AG04450 (cell line): ENCODE data around the gene CNIH3. TPM values are rescaled to one million over a fixed set of nuclear protein-coding genes. Genes with fewer than 3 reads are reported as not detected.

Experiments used
- CTCF ChIA-PET: fragments of 300-600, 350-600 bp; formaldehyde crosslinking; extraction: SDS; loops from one replicate; lab custom pipeline; 2022; ENCODE audit warnings: antibody characterized with exemption, inconsistent platforms; lab: Charles Lee
- POLR2A ChIA-PET: fragments of 350-600 bp; formaldehyde crosslinking; extraction: SDS; loops from one replicate; lab custom pipeline; 2021; ENCODE audit warnings: antibody characterized with exemption, inconsistent platforms; lab: Yijun Ruan, JAX
- DNase-seq: peaks from one replicate; pipeline ENCODE4 v3.0.0-alpha.2; 2011; ENCODE audit warnings: low read depth, low spot score
- H3K27ac ChIP-seq: one replicate; pipeline ENCODE4 v1.5.1; 2012; ENCODE audit warnings: low read depth, low read length, control low read depth
- H3K27me3 ChIP-seq: one replicate; pipeline ENCODE4 v1.6.0; 2012; ENCODE audit warnings: low read length; ENCODE audit not compliant: control insufficient read depth, insufficient read depth
- H3K4me3 ChIP-seq: 2 replicates; pipeline ENCODE4 v1.5.1; 2011; ENCODE audit warnings: mild to moderate bottlenecking, low read depth, low read length, control low read depth
- H3K9me3 ChIP-seq: 2 replicates; pipeline ENCODE4 v1.5.1; 2012; ENCODE audit warnings: low read length; ENCODE audit not compliant: control insufficient read depth, insufficient read depth
- CTCF ChIP-seq: IDR thresholded peaks from 2 replicates; pipeline ENCODE4 v1.5.1; 2011; ENCODE audit warnings: low read depth, low read length, control low read depth, inconsistent platforms
- polyA plus RNA-seq: library from polyadenylated mRNA; depleted of rRNA; stranded (reverse); fragments of >200 nt; gene quantifications from 2 replicates; pipeline ENCODE4 v1.2.3, GENCODE V29; 2011

Gene CNIH3
- polyA plus RNA-seq, 1 experiment = 6.5 TPM

GRCh38 chr1:224770336-224770693, 154.2 kb downstream of the CNIH3 start:
- Histone ChIP-seq H3K27me3 (peaks cover 3% of the 10 kb centered on the region), H3K9me3 (no peaks in the 10 kb centered on the region), H3K4me3 (no peak overlapping the region), H3K27ac (peak overlapping the region; percentile 13)
- TF ChIP-seq CTCF = no peak
- ChIA-PET CTCF (interaction anchor here (1.1 to 2.1 kb wide), 3 partner anchors 80 to 257 kb away, joined by 4 to 7 read pairs (median 5); no protein-coding TSS in a partner anchor), POLR2A (no interaction called here)
- DNase-seq = peak; percentile 59

GRCh38 chr1:224773646-224774045, 157.5 kb downstream of the CNIH3 start:
- Histone ChIP-seq H3K9me3 (no peaks in the 10 kb centered on the region), H3K4me3 (no peak overlapping the region), H3K27ac (no peak overlapping the region), H3K27me3 (no peaks in the 10 kb centered on the region)
- CTCF ChIA-PET = no interaction called here
- no peak for TF ChIP-seq CTCF
- DNase-seq = no peak
- POLR2A ChIA-PET = no interaction called here

- peak; percentile 13; the same call in 1 of the 2 replicates for TF ChIP-seq CTCF
- Histone ChIP-seq H3K9me3 (no peaks in the 10 kb centered on the region), H3K27me3 (no peaks in the 10 kb centered on the region), H3K4me3 (no peak overlapping the region), H3K27ac (no peak overlapping the region)
- DNase-seq = no peak
- ChIA-PET POLR2A (no interaction called here), CTCF (interaction anchor here (1.0 kb wide), 1 partner anchor 77 kb away, joined by 3 read pairs; no protein-coding TSS in a partner anchor)
Measured at GRCh38 chr1:224774378-224774777, 158.3 kb downstream of the CNIH3 start.

GRCh38 chr1:224777180-224777579, 161.1 kb downstream of the CNIH3 start:
- no peak for DNase-seq
- CTCF ChIA-PET = interaction anchor here (0.7 to 3.1 kb wide), 4 partner anchors 74 to 145 kb away, joined by 3 to 13 read pairs (median 3); no protein-coding TSS in a partner anchor
- Histone ChIP-seq H3K27ac (no peak overlapping the region), H3K4me3 (no peak overlapping the region), H3K27me3 (no peaks in the 10 kb centered on the region), H3K9me3 (no peaks in the 10 kb centered on the region)
- POLR2A ChIA-PET = no interaction called here
- no peak for TF ChIP-seq CTCF

- POLR2A ChIA-PET = no interaction called here
- Histone ChIP-seq H3K9me3 (no peaks in the 10 kb centered on the region), H3K27me3 (no peaks in the 10 kb centered on the region), H3K4me3 (no peak overlapping the region), H3K27ac (no peak overlapping the region)
- no peak for TF ChIP-seq CTCF
- DNase-seq = no peak
- CTCF ChIA-PET = no interaction called here
Measured at GRCh38 chr1:224779536-224779935, 163.4 kb downstream of the CNIH3 start.
